NCI-H82 treated with DMSO at 0.1 percent for 48 hours (cell line): ENCODE data around the gene SPTBN1.

Source experiments
- DNase-seq: peaks from one replicate; lab custom pipeline; 2025; ENCODE audit not compliant: unreplicated experiment; lab: John Stamatoyannopoulos, UW

The SPTBN1 gene

DNA sequence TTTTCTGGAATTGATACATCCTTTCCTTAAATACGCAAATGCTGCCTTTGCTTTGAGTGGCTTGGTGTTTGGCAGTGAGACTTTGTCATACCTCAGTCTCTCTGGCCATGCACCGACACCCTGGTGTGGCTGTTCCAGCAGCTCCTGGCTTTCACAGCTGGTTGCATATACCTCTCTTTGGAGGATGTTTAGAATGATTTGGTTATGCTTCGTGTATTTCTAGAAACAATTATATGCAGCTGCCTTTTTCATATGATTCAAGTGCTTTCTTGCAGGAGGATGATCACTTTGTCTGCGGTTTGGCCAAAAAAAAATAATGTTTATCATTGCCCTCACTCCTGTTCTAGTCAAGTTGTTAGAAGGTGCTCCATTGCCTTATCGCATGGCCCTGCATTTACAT, 172.3 kb downstream of the SPTBN1 start:
- DNase-seq = no peak

DNA sequence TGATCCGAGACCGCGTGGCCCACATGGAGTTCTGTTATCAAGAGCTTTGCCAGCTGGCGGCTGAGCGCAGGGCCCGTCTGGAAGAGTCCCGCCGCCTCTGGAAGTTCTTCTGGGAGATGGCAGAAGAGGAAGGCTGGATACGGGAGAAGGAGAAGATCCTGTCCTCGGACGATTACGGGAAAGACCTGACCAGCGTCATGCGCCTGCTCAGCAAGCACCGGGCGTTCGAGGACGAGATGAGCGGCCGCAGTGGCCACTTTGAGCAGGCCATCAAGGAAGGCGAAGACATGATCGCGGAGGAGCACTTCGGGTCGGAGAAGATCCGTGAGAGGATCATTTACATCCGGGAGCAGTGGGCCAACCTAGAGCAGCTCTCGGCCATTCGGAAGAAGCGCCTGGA, 172.8 kb downstream of the SPTBN1 start:
- DNase-seq = no peak

GRCh38 chr2:54629390-54629789, 173.3 kb downstream of the SPTBN1 start:
- no peak for DNase-seq

GRCh38 chr2:54629914-54630857, 174.1 kb downstream of the SPTBN1 start:
- no peak for DNase-seq

GRCh38 chr2:54630858-54631497, 174.9 kb downstream of the SPTBN1 start:
- DNase-seq = no peak

DNA sequence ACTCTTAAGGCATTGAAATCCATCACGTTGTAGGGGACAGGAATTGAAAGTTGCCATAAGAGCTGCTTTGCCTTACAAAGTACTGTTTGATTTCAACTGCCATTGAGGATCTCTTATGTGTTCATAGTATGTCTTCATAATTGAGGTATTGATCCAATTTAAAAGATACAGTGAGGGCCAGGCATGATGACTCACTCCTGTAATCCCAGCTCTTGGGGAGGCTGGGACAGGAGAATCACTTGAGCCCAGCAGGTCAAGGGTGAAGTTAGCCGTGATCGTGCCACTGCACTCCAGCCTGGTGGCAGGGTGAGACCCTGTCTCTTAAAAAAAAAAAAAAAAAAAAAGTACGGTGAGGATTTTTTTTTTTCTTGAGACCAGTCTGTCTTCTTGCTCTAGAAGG, 175.6 kb downstream of the SPTBN1 start:
- no peak for DNase-seq

GRCh38 chr2:54632733-54633692, 176.9 kb downstream of the SPTBN1 start:
- no peak for DNase-seq

GRCh38 chr2:54634021-54634420, 177.9 kb downstream of the SPTBN1 start:
- DNase-seq = no peak

- DNase-seq = no peak
Observed at GRCh38 chr2:54634564-54635511, 178.7 kb downstream of the SPTBN1 start.

- no peak for DNase-seq
Observed at GRCh38 chr2:54635554-54636152, 179.5 kb downstream of the SPTBN1 start.

DNA sequence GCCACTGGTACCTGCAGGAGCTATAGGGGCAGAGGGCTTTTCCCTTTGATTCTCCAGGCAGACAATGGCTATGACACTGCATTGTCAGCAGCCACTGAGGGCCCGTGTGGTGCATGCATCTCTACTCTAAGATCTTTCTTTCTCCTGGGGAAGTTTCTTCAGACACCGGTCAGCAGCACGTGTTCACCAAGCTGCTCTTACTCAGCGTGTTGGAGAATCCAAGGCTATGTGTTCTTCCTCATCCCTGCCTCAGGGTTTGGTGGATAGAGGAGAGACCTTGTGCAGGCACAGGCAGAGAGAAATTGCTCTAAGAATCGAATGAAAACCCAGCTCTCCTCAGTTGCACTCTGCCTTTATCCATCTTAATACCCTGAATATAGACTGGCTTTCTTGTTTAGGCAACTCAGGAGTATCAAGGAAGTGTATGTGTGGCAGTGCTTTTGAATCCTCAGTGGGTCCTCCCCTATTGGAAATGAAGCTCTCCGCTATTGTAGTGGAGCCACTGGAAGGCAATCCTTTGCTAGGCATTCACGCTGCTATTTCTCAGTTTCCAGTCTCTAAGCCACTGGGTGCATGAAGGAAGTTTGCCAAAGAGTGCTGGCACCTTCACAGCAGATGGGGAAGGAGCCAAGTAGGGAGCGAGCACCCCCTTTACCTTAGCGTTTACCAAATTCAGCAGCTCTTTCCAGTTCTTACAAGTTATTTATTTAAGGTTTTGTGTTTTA, 180.4 kb downstream of the SPTBN1 start:
- no peak for DNase-seq

GRCh38 chr2:54638103-54638502, 182.0 kb downstream of the SPTBN1 start:
- no peak for DNase-seq

DNA sequence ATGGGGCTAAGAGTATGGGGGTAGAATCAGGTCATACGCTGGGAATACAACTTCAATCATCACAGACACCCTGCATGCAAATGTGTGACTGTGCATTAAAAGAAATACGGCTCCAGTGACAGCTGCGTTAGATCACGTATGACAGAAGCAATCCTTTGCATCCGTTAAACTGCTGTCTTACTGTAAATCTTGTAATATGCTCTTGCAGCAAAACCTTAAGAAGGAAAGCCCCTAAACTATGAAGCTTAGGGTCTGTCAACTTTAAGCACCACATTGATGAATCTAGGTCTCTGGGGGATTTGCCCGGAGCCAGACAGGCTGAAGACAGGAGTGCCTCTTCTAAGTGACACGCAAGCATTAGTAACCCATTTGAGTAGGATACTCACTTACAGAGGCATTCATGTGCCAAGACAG, 182.7 kb downstream of the SPTBN1 start:
- DNase-seq = peak; percentile 87

DNA sequence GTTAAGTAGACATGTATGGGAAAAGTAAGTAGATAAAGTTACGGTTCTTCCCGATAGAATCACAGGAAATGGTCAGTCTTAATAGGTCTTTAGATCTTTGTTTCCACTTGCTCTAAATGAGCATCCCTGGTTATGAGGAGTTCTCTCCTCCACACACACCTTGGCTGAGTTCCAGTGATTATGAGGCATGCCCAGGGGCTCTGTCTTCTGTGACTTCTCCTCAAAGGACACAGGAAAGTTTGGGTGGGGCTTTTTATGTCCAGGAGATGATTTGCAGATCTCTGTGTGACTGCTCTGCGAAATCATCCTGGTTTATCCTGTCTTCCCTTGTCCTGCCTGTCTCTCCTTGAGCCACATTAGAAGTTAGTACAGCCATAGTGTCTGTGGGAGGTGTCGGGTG, 183.5 kb downstream of the SPTBN1 start:
- DNase-seq = no peak

DNA sequence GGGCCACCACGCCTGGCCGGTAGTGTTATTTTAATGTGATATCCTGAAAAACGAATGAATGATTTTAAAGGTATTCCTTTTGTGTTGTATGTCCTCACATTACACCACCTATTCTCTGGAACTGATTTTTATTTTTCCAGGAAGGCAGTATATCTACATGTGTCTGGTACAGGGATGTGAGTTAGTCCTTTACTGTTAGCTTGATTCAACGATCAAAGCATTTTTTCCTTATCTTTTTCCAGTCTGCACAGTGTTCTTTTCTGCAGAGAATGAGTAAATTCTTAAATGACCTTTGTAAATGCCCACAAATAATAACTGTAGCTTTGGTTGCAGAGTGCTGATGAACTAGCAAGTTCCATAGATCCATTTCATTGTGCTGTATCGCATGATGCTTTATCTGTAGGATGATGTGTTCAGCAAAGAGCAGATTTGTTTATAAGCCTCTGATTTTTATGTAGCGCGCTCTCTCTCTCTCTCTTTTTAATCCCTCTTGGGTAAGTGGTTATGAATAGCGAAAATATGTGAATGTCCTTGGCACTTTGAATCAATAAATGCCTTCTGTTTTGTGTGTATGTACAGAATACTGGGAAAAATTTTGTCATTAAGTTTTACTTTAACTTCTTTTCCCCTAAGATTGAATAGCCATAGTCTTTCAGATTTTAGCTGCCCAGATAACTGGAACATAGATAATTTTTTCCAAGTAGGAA, 184.9 kb downstream of the SPTBN1 start:
- no peak for DNase-seq

GRCh38 chr2:54641988-54642387, 185.9 kb downstream of the SPTBN1 start:
- no peak for DNase-seq

DNA sequence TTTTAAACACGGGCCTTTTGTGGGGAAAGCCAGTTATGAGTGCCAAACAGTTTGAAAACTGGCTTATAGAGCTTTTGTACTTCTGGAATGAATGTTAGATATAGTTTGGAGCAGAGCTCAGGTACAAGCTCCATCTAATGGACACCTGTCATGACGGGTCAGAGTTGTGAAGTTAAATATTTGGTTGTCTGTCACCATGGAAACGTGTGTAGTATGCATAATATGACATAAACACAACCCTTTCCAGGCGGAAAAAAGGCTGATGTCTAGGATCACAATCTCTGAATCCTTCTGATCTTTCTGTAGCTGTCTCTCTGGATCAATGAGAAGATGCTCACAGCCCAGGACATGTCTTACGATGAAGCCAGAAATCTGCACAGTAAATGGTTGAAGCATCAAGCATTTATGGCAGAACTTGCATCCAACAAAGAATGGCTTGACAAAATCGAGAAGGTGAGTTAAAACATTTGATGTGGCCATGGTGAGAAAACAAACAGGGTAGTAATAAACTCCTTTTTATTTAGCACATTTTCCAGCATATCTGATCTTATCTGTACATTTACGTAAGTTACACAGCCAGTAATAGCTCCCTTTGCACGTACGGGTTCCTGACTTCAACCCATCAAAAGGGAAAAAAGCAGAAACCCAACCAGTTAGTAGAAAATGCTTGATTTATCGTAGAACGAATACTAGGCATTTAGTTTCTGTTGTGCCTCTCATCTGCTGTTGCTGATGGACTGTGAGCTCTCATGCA, 186.7 kb downstream of the SPTBN1 start:
- no peak for DNase-seq

- DNase-seq = no peak
Observed at GRCh38 chr2:54644236-54644635, 188.1 kb downstream of the SPTBN1 start.
